GM12892 (cell line): ENCODE results near the gene TRPM5.

Experiments used
- DNase-seq: peaks from one replicate; pipeline ENCODE4 v3.0.0; 2011; ENCODE audit not compliant: insufficient read length
- FAIRE-seq: peaks from 2 replicates; lab custom pipeline; 2011; peaks lifted over from hg19 to GRCh38; lab: Jason Lieb, UNC
- POLR2A ChIP-seq: IDR thresholded peaks from 2 replicates; pipeline ENCODE4 v1.6.1; 2011; ENCODE audit warnings: low read depth, low read length, control low read depth
- POLR2AphosphoS5 ChIP-seq: IDR thresholded peaks from 2 replicates; pipeline ENCODE4 v1.6.1; 2011; ENCODE audit warnings: low read depth, low read length, control low read depth
- TAF1 ChIP-seq: IDR thresholded peaks from 2 replicates; pipeline ENCODE4 v1.6.1; 2011; ENCODE audit warnings: low read depth, mild to moderate bottlenecking, control low read depth, low read length, borderline replicate concordance

TRPM5 gene

GRCh38 chr11:2466069-2466801, 21.9 kb upstream of the TRPM5 start:
- TF ChIP-seq POLR2A (no peak), POLR2AphosphoS5 (no peak), TAF1 (no peak)
- DNase-seq: no peak
- no peak for FAIRE-seq

DNA sequence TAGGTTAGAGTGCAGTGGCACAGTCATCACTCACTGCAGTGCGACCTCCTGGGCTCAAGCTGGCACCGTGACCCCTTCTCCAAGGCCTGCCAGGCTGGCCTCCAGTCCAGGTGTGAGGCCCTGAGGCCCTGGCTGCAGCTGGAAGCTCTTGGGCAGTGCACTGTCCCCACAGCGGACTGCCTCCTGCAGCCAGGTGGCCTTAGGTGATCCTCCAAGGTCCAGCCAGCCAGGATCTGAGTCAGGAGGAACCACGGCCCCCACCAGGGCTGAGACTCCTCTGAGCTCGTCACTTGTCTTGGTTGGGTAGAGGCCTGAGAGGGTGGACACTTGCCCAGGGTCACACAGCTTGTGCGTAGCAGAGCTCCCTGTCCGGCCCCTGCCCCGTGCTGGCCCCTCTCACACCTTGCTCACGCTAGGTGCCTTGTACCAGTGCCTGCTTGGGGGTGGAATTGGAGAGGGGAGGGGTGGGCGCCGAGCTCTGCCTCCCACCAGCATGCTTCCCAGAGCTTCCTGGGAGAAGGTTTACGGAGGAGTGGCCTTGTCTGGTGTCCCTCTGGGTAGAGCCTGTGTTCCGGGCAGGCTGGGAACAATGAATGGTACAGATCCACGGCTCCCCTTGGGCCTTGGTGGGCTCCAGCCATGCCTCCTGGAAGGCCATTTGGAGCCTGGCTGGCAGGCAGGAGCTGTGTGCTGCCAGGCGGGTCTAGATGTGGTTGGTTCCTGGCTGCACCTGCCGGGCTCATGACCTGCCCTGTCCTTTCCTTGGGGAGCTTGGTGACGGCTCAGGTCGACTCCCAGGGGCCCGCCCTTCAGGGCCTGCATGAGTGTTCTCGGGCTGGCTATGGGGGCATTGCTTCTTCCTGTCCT, 21.1 kb upstream of the TRPM5 start:
- no peak for TF ChIP-seq TAF1
- no peak for TF ChIP-seq POLR2A
- no peak for TF ChIP-seq POLR2AphosphoS5
- DNase-seq (no peak), FAIRE-seq (no peak)

GRCh38 chr11:2464451-2465165, 20.3 kb upstream of the TRPM5 start:
- DNase-seq (no peak), FAIRE-seq (no peak)
- TF ChIP-seq POLR2AphosphoS5: no peak
- TF ChIP-seq TAF1: no peak
- TF ChIP-seq POLR2A: no peak

DNA sequence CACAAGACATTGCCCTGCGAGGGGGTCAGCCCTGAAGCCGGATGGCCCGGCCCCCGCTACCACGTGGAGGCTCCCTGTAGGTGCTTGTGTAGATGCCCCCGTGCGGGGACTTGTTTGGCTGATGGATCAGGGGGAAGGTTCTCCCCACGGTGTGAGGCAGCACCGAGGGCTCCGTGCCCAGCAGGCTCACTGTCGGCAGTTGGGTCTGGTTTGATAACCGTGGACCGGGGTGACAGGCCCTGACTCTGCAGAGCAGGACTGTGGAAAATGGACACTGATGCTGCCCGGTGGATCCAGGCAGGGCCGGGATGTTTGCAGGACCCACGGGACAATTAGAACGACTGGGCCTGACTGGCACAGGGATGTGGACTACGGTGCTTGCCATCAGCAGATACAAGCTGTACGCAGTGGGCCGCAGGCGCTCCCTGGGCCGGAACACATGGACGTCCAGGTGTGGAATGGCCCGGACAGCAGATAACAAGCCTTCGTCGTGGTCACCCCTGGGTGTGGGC, 19.5 kb upstream of the TRPM5 start:
- FAIRE-seq: no peak
- no peak for DNase-seq
- no peak for TF ChIP-seq POLR2AphosphoS5
- no peak for TF ChIP-seq TAF1
- no peak for TF ChIP-seq POLR2A

- TF ChIP-seq POLR2A (no peak), TAF1 (no peak), POLR2AphosphoS5 (no peak)
- no peak for FAIRE-seq
- DNase-seq: no peak
These were observed 18.9 kb upstream of the TRPM5 start for GRCh38 chr11:2462986-2463765.

DNA sequence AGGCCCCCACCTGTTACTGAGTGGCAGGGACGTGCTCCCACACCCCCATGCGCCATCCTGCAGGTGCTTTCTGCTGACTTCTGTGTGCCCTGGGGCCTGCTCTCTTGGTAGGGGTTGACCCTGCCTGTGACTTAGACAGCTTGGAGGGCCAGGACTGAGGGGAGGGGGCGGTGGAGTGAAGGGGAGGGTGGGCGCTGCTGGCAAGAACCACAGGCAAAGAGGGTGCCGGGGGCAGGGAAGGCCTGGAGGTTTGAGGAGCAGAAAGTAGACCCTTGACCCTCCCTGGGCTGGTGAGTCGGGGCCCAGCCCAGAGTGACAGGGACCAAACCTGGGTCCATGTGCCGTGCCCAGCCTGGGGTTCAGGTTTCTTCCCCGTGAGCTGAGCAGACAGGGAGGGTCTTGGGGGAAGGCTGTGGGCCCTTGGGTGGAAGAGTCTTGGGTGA, 18.2 kb upstream of the TRPM5 start:
- FAIRE-seq (no peak), DNase-seq (no peak)
- no peak for TF ChIP-seq POLR2A
- no peak for TF ChIP-seq POLR2AphosphoS5

DNA sequence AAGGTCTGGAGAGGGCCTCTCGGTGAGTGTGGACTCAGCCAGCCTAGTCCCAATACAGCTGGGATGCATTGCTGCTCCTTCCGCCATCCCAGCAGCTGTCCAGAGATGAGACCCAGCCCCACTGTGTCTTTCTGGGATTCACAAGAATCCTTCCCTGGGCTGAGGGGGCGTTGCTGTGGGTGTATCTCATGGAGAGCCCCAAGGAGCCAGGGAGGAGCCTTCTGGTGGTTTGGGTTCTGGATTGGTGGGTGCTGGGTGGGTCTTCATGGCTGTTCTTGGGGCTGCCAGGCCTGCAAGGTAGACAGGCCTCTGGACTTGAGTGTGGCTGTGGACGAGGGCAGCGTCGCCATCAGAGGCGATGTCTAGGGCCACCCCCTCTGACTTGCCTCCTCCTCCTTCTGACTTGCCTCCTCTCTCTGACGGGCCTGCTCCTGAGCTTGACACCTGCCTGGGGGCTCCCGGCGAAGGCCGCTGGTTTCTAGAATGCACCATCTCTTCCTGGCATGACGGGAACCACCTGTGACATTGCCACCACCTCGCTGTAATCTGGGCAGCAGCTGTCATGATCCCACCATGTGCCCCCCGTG, 17.7 kb upstream of the TRPM5 start:
- TF ChIP-seq POLR2AphosphoS5 (no peak), TAF1 (no peak), POLR2A (no peak)
- DNase-seq (no peak), FAIRE-seq (no peak)

DNA sequence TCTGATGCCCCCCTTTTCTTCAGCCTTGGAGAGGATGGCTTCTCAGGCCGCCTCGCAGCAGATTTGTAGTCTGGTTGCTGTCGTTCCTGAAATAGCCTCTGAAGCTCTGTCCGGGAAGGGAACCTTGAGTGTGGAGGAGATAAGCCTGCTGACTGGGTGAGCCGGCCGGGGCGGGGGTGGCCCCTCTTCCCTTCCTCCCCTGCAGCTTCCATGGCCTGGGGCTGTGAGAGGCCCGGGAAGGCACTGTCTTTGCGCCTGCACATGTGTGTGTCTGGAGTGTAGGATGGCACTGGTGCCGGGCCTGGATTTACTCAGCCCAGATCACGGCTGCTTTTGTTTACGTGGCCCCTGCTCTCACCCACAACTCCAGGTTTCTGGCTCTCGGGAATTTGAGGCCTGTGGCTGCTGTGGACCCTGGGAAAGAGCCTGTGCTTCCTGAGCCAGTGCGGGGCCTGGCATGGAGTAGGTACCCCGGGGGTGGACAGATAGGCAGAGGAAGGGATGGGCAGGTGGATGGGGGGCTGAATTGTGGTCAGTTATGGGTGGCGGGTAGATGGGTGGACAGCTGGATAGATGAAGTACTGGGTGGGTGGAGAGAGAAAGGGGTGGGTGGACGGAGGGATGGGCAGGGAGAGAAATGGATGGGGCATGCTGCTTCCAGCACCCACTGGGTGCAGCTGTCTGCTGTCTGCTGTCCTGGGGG, 17.1 kb upstream of the TRPM5 start:
- TF ChIP-seq TAF1: no peak
- no peak for TF ChIP-seq POLR2AphosphoS5
- no peak for TF ChIP-seq POLR2A
- DNase-seq: no peak
- no peak for FAIRE-seq

DNA sequence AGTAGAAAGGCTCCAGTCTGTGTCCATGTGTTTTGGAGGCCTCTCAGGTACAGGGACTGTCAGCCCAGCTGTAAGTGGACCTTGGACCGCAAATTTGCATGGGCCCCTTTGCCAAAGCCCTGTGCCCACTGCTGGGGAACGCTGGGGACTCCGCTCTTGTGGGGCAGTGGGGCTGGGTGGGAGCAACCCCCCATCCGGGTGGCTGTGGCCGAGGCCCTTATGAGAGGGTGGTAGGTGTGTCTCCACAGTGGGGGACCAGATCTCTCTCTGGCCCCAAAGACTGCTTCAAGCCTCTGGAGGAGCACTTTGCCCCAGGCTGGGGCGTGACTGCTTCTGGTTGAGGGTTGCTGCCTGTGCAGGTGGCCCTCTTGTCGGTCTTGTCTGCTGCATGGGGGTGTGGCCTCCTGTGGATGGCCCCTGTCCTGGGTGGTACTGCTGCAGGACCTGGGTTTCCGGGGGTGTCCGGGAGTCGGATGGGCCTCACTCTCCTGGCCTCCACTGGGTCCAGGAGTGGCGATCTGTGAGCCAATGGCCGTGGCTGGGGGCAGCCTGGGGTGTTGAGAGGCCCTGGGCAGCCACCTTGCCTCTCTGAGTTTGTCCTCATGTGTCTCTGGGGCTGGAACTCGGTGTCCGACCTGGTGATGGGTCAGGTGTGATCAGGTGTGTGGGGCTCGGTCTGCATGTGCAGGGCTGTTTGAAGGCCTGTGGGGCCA, 16.4 kb upstream of the TRPM5 start:
- FAIRE-seq: no peak
- TF ChIP-seq TAF1: no peak
- no peak for TF ChIP-seq POLR2AphosphoS5
- TF ChIP-seq POLR2A: no peak
- no peak for DNase-seq

GRCh38 chr11:2459796-2460531, 15.7 kb upstream of the TRPM5 start:
- no peak for DNase-seq
- TF ChIP-seq POLR2AphosphoS5 (no peak), POLR2A (no peak), TAF1 (no peak)
- no peak for FAIRE-seq
